ENCODE measurements around the gene KCNN2. TPM values are rescaled to one million over a fixed set of nuclear protein-coding genes. Genes with fewer than 3 reads are reported as not detected.

KCNN2 gene
- polyA plus RNA-seq, 1 experiment, result 4.6 TPM

DNA sequence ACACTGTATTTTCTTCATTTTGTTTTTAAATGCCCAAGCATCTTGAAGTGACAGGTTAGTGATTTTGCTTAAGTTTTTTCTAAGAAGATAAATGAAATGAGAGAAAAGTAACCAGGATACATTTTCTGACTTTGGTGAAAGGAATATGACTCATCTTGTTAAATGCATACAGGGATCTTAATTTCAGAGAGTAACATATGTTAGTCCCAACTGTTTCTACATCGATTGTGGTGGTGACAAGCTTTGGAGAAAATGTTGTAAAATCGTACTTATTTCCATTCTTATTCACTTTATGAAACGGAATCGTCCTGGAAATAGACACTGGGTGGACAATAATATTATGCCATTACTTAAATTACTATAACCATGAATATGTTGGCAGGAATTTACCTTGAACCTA, 107.5 kb downstream of the KCNN2 start:
- no peak overlapping the region for H3K4me3 ChIP-seq (ENCODE audit: low read depth, low read length)
- no peak for DNase-seq (ENCODE audit: low read depth)
- no peak for TF ChIP-seq CTCF (IDR thresholded peaks at IDR 0.05; ENCODE audit: insufficient read depth, low read depth, low read length)
- H3K27me3 ChIP-seq (ENCODE audit: control insufficient read depth, insufficient read depth, low read length), result no peaks in the 10 kb centered on the region
- CTCF ChIA-PET, result no interaction called here
- H3K36me3 ChIP-seq (ENCODE audit: control insufficient read depth, insufficient read depth, low read length), result no peaks in the 10 kb centered on the region
- POLR2A ChIA-PET, result no interaction called here

- CTCF ChIA-PET, result no interaction called here
- no peaks in the 10 kb centered on the region for H3K27me3 ChIP-seq (ENCODE audit: control insufficient read depth, insufficient read depth, low read length)
- POLR2A ChIA-PET, result no interaction called here
These were observed 109.7 kb downstream of the KCNN2 start for GRCh38 chr5:114471529-114471928.

GRCh38 chr5:114473541-114473940, 111.7 kb downstream of the KCNN2 start:
- DNase-seq (ENCODE audit: low read depth), result no peak
- Histone ChIP-seq H3K4me3 (ENCODE audit: low read depth, low read length) (no peak overlapping the region), H3K27me3 (ENCODE audit: control insufficient read depth, insufficient read depth, low read length) (no peaks in the 10 kb centered on the region), H3K36me3 (ENCODE audit: control insufficient read depth, insufficient read depth, low read length) (no peaks in the 10 kb centered on the region)
- no peak for TF ChIP-seq CTCF (IDR thresholded peaks at IDR 0.05; ENCODE audit: insufficient read depth, low read depth, low read length)
- ChIA-PET POLR2A (no interaction called here), CTCF (no interaction called here)

More at GRCh38 chr5:114471529-114471928, 109.7 kb downstream of the KCNN2 start:
- Histone ChIP-seq H3K4me3 (ENCODE audit: low read depth, low read length) (no peak overlapping the region), H3K36me3 (ENCODE audit: control insufficient read depth, insufficient read depth, low read length) (no peaks in the 10 kb centered on the region)
- no peak for DNase-seq (ENCODE audit: low read depth)
- no peak for TF ChIP-seq CTCF (IDR thresholded peaks at IDR 0.05; ENCODE audit: insufficient read depth, low read depth, low read length)

- ChIA-PET POLR2A (no interaction called here), CTCF (no interaction called here)
- TF ChIP-seq CTCF (IDR thresholded peaks at IDR 0.05; ENCODE audit: insufficient read depth, low read depth, low read length), result no peak
- DNase-seq (ENCODE audit: low read depth), result no peak
- no peak overlapping the region for H3K4me3 ChIP-seq (ENCODE audit: low read depth, low read length)
- no peaks in the 10 kb centered on the region for H3K27me3 ChIP-seq (ENCODE audit: control insufficient read depth, insufficient read depth, low read length)
- no peaks in the 10 kb centered on the region for H3K36me3 ChIP-seq (ENCODE audit: control insufficient read depth, insufficient read depth, low read length)
These were observed 116.0 kb downstream of the KCNN2 start for GRCh38 chr5:114477816-114478334.

DNA sequence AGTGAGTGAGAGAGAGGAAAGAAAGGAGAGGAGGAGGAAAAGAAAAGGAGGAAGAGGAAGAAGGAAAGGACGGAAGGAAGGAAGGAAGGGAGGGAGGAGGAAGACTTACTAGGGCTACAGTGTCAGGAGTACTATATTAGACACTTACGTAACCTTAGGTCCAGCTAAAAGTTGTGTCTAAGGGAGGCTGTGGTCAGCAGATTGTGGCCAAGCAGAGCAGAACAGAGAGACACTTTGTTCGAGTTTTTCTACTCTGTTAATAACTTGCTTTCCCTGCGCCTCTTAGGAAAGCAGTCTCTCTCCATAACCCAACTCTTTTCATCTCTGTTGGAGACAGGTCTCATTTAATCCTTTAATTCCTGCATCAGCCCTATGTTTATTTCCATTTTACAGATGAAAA, 138.9 kb downstream of the KCNN2 start:
- H3K4me3 ChIP-seq (ENCODE audit: low read depth, low read length), result no peak overlapping the region
- no peak for DNase-seq (ENCODE audit: low read depth)
- CTCF ChIA-PET, result no interaction called here
- TF ChIP-seq CTCF (IDR thresholded peaks at IDR 0.05; ENCODE audit: insufficient read depth, low read depth, low read length), result no peak
- 0 out of 2 replicates have a peak, but pooled peaks cover 1% of the 10 kb centered on the region for H3K36me3 ChIP-seq (ENCODE audit: control insufficient read depth, insufficient read depth, low read length)
- POLR2A ChIA-PET, result no interaction called here
- no peaks in the 10 kb centered on the region for H3K27me3 ChIP-seq (ENCODE audit: control insufficient read depth, insufficient read depth, low read length)
